Stimulated activated CD4-positive, alpha-beta T cell treated with anti-CD3 and anti-CD28 coated beads, Interleukin-12 subunit alpha, Interleukin-12 subunit beta, amount 100 ng/mL, for 24 hours (primary cell): ENCODE data around the gene GLYATL2.

Experiments used
- DNase-seq, 2 experiments: peaks; one replicate each; pipeline ENCODE4 v3.0.0-alpha.2; 2020; ENCODE audit warnings: low read depth in 2 of 2

Gene GLYATL2

DNA sequence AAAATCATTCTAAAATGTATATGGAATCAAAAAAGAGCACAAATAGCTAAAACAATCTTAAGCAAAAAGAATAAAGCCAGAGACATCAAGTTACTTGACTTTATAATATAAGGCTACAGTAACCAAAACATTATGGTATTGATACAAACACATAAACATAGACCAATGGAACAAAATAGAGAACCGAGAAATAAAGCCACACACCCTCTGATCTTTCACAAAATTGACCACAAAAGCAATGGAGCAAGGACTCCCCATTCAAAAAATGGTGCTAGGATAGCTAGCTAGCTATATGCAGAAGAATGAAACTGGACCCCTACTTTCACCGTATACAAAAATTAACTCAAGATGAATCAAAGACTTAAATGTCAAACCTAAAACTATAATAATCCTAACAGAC lies 43.2 kb downstream of the GLYATL2 start:
- no peak for DNase-seq

DNA sequence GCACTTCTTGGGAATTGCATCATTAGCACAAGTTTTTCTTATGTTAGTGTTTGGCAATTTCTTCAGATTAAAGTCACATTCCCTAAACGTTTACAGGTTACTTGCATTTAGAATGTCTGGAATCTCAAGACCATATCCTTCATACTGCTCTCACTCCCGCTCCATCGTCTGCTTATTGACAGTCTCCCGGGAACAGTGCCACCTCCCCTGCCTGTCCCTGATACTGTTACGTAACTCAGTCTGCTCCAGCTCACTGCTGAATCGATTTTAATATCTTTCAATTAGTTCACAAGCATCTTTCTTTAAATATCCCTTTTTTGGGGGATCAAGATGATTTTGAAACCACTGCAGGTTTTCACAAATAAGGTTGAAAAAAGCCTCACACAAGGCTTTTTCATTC lies 48.2 kb downstream of the GLYATL2 start:
- DNase-seq = no peak

DNA sequence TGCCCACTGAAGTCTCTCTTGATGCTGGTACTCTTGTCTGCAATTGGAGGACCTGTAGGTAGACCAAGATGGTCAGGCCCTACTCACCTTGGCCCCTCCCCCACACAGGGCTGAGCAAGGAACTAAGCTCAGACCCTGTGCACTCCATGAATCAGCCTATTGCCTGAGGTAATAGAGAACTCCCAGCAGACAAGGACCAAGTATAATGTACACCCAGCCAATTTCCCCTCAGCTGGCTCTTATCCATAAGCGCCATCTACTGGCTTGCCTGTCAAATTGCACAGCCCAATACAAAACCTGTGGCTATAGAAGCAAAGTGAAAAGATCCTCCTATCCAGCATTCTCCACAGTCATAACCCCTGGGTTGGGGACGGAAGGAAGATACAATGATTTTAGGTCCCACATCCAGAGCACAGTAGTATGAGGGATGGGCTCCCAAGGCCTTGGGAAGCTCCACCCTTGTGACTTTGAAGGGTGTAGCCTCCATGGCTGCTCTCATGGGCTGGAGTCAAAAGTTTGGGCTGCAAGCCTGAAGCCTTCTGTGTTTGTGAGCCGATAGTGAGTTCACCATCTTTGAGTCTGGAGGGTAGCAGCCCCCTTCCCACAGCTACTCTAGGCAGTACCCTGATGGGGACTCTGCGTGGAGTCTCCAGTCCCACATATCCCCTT lies 56.0 kb downstream of the GLYATL2 start:
- DNase-seq = peak in 1 of 2 experiments; percentile 16

DNA sequence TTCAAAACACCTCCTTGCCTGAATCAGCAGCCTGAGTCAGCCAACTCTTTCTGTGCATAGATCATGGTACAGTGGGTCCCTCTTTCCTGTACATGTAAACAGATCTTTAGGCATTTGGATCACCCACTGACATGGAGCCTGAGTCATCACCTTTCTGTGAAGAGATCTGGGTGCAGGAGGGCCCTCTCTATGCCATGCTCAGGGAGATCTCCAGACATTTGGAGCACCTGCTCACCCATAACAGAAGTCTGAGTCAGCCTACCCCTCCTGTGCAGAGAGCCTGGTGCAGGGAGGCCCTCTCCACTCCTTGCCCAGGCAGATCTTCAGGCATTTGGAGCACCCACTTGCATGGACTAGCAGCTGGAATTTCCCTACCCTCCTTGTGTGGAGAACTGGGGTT lies 56.6 kb downstream of the GLYATL2 start:
- no peak for DNase-seq

DNA sequence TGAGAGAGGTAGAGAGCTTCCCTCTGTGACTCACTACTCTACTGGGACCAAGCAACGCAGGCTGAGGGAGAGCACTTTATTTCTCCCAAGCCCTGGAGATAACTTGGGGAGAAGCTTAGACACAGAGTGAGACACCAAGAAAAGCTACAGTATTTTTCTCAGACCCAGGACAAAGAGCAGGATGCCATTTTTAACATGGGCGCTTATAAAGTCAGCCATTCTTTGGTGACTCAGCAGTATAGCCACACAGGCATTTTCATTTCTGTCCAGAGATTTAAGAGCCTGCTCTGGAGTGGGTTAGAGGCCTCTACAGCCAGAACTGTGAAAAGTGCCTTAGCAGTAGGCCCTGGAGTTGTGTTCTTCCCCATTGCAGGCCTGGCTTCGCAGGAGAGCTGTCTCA lies 57.8 kb downstream of the GLYATL2 start:
- DNase-seq = no peak

DNA sequence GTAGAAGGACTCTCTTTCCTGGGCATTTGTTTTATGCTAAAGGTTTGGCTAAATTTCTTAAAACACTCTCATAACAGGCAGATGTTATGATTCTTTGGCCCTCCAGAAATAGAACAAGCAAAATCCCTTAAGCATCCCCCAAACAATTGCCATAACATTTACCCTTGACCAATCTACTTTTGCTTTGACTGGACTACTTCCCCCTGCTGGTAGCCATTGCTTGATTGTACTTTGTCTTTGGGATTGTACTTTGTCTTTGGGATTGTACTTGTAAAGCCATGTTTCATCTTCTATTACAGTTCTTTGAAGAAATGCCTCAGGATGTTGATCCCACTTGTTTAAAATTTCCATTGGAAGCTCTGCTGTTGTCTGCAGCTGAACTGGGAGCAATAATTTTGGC lies 59.5 kb downstream of the GLYATL2 start:
- DNase-seq = no peak
